HG03575 (cell line): ENCODE data around the gene DGKH.
"Not testable (repeated sequence)": the region's sequence is repeated elsewhere in the genome, so short reads cannot be mapped to it uniquely, and the experiment has no call there.

ENCODE experiments used
- ATAC-seq: cut with Tn5 transposase; IDR thresholded peaks from one replicate; pipeline ENCODE4 v1.9.1; 2021; ENCODE audit not compliant: unreplicated experiment, insufficient number of reproducible peaks, low FRiP score; ENCODE audit errors: extremely low read depth

The DGKH gene

DNA sequence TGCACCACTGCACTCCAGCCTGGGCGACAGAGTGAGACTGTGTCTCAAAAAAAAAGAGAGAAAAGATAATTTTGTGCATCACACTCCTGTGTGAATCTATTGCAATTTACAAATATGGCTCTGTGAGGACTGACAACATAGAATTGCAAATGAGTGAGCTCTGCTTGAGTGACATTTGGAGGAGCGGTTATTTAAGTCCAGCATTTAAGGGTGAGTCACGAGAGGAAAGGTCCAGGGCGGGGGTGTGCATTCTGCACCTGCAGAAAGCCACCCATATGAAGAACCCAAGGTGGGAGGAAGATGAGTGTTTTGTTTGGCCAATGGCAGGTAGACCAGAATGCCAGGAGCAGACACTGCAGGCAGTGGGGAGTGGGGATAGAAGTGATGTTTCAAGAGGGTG lies 58.5 kb downstream of the DGKH start:
- ATAC-seq: no peak

DNA sequence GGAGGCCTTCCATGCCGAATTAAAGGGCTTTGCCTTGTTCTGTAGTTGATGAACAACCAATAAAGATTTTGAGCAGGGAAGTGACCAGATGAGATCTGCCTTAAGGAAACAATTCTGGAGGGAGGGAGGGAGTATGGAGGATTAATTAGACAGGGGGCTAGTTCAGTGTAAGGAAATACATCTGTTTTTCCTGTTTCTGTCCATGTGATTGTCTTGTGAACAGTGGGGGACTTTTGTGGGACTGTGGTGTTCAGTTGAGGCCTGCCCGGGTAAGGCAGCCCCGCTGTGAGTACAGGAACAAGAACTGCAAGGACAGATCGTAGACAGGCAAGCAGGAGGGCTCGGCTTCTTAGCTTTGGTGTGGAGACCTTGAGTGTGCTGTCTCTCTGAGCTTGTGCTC lies 59.0 kb downstream of the DGKH start:
- ATAC-seq: no peak

DNA sequence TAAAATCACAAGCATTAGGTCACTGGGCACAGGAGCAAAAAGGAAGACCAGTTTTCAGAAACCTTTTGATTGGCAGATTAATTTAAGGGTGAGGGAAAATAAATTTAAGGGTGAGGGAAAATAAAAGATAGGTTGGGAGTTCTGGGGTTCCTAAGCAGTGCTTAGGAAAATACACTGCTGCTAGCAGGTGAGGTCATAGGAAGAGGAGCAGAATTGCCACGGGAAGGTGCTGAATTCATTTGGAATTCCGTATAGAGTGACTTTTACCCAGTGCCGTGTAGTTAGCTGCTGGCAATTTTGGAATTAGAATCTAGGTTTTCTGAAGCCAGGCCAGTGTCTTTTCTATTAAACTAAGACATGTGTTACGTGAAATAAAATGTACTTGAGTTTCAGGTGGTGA lies 59.8 kb downstream of the DGKH start:
- ATAC-seq: no peak

DNA sequence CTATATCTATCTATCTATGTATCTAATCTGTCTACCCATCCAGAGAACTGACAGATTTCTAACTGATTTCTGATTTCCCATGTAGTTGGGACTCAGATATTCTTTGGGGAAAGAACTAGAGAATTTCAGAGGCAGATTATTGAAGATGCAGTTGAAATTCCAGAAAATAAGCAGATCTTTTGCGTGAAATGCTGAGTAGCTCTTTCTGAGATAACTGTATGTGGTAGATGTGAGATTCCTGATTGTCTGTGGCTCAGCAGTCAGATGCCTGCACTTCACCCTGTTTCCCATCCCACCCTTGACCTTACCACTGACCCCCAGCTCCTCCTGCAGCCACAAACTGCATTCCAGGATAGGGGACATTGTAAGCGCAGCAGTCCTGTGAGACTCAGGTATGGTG lies 61.5 kb downstream of the DGKH start:
- no peak for ATAC-seq

DNA sequence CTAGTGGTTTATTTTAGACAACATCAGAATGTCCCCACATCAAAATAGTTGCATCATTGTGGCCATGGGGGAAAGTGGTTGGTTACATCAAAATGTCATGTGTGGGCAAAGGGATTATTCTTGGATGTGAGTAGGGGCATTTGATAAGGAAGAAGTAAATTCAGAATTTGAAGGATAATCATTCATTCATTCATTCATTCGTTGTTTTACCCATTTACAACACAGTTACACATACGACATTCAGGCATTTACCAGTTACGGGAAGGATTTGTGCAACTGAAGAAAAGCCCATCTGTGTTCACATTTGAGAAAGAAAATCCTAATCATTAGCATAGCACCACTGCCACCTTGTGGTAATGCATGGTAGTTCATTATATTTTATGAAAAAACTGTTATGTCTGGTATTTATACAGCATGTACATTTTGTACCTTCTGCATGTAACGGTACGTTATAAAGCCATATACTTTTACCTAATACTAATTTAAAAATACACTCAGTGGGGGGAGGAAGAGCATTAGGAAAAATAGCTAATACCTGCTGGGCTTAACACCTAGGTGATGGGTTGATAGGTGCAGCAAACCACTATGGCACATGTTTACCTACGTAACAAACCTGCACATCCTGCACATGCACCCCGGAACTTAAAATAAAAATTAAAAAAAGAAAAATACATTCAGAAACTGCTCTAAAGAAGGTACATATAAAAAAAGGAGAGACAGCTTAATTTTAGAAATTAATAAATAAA lies 62.1 kb downstream of the DGKH start:
- no peak for ATAC-seq

DNA sequence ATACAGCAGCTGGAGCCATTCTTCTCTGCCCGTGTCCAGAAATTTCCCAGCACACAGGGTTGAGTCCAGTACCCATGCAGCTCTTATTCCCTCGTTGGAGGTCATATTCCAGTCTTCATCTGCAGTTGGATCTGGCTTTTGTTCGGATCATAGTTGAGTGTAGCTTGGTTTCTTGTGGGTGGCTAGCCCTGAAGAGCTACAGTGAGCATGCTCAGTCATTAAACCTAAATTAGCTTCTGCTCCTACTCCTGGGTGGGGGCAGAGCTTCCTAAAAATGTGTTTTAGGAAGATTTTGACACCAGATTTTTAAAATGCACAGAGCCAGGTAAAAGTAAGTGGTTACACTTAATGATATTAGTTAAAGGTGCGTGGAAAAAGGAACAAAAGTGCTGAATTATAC lies 64.4 kb downstream of the DGKH start:
- ATAC-seq: no peak

DNA sequence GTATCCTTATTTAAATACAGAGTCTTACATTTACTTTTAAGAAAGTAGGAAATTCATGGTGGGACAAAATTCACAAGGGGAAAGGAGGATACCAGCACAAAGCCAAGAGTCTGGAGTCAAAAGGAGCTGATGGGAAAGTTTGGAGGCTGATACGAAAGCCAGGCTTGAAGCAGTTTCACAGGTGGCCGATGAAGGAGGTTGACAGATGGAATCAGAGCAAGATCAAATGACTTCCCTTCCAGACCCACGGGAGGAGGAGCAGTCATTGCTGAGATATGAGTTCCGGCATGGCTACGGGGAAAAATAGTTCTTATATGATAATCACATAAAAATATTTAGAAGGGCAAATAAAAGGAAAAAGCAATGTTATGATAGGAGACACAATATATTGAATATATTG lies 65.0 kb downstream of the DGKH start:
- ATAC-seq: no peak

DNA sequence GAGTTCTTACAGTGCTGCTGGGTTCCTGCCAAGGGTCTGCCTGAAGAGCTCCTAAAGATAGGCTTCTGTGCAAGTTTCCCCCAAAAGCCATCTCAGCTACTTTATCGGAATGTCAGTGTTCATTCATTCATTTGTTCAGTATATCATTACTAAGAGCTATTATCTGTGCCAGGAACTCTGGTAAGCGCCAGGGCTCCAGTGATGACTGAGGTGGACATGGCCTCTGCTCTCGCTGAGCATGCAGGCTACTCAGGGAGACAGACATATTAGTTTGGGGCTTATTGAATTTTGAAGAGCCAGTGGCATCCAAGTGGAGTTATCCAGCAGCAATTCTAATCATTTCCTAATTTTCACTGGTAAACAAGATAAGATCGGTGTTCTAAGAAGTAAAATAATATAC lies 65.8 kb downstream of the DGKH start:
- ATAC-seq: no peak

DNA sequence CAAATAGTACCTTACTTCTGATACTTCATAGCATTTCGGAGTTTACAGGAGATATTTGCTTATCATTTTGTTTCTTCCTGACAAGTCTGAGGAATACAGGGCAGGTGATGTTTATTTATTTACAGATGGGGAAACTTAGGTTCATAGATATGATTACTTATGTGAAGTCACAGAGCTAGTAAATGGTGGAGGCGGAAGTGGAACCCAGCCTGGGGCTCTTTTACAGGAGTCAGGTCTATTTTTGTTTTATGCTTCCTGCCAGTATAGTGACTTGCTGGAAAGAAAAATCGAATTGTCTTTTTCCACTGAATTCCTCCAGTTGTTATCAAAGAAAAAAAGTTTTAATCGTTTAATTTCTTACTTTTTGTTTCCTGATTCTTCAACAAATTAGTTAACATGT lies 66.5 kb downstream of the DGKH start:
- ATAC-seq: no peak

DNA sequence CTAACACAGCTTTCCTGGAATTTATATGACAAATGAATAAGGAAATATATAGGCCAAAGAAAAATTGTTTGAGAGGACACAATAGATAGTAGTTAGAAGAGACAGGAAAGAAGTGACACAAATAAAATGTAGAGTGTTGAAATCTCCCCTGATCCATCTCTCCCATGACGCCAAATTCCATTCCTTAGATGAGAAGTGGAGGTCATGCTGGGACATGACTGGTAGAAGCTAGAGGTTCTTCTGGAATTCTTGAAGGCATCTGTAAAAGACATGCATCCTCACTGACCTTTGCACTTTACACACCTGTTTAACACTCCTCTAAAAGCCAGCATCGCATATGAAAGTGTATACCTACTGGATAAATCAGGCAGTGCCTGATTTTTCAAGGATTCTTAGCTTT lies 67.8 kb downstream of the DGKH start:
- no peak for ATAC-seq

DNA sequence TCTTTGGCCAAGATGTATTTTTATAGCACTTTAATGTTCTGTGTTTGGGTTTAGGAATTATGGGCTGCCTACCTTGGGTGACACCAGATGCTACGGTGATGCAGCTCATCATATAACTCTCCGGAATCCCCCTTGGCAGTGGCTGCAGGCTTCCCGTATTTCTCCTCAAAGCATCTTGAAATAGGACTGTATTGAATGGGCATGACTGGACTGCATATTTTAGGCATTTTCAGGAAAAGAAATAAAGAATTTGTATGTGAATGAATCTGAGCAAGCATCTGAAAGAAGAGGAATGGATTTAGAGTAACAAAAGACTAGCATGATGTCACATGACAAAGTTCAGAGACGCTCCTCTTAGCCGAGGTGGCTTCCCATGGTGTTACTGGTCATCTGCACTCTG lies 70.6 kb downstream of the DGKH start:
- no peak for ATAC-seq

DNA sequence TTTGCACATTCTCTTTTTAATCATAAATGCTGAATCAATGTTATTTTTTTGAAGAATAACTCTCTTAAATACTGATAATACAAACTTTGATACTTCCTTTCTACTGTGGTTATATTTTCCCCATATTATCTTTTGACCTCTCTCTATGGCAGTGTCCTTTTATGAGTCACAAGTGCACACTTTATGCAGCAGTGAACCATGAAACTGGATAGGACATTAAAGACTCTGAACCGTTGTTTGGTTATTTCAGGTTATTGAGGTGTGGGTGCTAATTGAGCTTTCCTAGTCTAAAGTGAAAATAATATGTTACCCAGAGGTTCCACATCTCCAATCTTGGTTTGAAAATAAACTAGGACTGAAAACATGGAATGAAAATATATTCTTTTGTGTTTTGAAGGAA lies 71.4 kb downstream of the DGKH start:
- ATAC-seq: no peak

DNA sequence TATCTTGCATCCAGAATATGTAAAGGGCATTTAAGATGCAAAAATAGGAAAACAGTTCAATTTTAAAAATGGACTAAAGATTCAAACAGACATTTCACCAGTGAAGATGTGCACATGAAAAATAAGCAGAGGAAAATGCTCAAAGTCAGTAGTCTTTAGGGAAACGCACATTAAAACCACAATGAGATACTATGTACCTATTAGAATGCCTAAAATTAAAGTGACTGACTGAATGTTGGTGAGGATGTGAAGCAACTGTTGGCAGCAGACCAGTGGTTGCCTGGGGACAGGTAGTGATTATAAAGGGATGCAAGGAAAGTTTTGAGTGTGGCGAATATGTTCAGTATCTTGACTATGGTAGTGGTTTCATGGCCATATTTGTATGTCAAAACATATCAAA lies 75.2 kb downstream of the DGKH start:
- no peak for ATAC-seq

DNA sequence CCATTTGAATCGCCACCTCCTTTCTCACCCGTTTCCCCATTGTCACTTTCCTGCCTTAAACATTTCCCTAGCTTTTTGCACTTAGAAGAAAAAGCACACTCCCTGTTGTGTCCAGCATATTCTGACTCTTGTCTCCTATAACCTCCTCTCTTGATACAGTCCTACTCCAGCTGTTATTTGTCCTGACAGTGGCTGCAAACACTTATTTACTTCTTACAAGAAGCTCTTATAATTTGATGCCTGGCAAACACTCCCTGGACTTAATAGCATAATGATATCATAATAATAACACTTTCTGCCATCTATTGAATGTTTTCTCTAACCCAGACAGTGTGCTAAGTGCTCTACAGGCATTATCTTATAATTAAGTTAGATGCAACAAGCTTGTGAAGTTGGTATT lies 76.6 kb downstream of the DGKH start:
- no peak for ATAC-seq

DNA sequence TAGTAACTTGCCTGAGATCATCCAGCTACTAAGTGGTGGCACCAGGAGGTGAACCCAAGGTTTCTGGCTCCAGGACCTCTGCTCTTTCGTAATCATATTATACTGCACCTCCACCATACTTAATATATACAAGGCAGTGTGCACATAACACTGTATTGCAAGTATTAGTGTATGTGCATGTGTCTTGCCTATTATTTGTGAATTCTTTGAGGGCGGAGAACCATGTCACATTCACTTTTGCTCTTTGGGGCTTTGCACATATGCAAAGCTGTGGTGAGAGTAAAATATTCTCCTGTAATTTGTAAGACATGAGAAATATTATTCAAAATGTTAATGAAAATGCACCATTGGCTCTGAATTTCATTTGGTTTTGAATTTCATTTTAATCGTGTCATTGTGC lies 78.6 kb downstream of the DGKH start:
- no peak for ATAC-seq

DNA sequence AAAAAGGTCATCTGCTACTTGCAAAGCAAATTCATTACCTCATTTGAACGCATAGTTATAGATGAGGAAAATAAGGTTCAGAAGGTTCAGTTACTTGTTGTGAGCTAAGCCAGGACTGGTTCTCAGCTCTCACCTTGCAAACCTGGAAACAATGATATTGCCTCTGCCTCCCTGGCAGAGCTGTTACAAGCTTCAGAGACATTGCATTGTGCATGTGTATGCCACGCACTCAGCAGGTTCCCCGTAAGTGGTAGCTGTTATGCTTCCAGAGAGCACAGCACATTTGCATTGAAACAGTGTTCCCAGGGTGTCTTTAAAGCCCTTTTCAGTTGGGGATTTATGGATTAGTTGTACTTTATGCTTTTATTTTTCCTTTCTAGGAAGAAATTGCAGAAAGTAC lies 80.6 kb downstream of the DGKH start:
- no peak for ATAC-seq

DNA sequence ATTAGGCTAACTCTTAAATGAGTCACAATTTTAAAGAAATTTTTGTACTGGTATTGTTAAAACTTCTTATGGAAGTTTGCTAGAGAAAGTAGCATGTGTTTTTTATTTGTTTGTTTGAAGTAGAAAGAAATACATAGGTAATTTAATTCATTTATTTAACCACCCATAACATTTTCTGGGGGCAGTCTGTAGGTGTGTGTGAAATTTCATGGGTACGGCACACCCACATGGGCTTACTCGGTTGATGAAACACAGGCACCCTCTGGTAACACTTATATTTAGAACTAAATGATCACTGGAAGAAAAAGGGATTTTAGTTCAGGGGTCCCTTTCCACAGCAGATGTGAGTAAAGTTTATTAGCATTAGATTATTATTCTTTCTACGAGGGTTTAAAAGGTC lies 88.1 kb downstream of the DGKH start:
- no peak for ATAC-seq

DNA sequence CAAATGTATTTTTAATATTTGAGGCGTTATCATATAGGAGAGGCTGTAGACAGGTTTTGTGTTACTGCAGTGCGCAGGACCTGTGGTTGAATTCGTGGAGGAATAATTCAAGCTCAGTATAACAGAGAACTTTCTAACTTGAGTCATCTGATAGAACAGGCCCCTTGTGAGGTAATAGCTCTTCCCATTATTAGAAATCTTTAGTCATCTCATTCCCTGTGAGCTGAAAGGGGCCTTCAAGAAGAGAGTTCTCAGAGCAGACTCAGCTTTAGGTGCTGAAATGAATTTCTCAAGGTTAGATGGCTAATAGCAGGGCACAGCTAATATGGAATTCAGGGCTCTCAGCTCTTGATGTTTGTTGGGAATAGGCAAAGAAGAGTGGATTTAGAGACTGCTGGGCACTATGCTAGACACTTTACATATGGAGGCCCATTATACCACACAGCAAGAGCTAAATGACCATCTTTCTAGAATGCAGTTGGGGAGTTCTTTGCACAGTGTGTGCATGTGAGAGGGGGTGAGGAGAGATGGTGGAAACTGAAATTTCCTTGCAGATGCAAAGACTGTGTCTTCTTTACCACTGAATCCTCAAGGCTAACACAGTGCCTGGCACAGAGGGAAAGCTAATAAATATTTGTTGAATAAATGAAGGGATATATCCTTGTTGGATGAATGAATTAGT lies 89.5 kb downstream of the DGKH start:
- ATAC-seq: no peak

DNA sequence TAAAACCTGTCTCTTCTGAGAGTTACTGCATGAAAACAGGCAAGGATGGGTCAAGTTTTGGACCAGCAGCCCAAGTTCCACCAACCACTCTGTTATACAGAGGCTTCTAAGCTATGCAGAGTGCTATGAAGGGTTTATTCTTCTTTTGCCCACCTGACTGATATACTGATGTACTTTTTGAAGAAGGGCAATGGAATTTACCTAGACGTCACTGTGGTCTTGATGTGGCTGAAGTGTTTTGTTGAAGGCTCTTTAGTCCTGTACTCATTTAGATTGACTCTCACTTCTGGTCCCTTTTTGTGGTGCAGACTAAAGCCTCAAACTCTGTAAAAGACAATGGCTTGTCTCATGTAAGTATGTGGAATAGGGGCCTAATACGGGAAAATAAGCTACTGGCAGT lies 92.0 kb downstream of the DGKH start:
- ATAC-seq: no peak

DNA sequence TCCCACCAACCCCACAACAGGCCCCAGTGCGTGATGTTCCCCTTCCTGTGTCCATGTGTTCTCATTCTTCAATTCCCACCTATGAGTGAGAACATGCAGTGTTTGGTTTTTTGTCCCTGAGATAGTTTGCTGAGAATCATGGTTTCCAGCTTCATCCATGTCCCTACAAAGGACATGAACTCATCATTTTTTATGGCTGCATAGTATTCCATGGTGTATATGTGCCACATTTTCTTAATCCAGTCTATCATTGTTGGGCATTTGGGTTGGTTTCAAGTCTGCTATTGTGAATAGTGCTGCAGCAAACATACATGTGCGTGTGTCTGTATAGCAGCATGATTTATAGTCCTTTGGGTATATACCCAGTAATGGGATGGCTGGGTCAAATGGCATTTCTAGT lies 92.6 kb downstream of the DGKH start:
- not testable (repeated sequence) for ATAC-seq

DNA sequence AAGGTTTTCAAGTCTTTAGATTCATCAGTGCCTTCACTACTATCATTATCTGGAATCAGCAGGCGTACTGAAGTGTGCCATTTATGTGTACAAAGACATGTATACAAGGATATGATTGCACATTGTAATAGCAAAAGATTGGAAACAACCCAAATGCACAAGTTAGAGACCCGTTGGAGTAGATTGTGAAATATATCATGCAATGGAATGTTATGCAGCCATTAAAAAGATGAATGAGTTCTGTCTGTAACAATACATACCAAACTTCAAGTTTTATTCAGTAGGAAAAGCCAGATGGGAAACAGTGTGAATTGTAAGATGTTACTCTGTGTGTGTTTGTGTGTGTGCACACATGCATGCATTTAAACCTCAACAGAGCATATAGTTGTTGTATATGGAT lies 97.9 kb downstream of the DGKH start:
- ATAC-seq: no peak
